ENCODE results near the gene NXPE3.

- TF ChIP-seq RAD21 (IDR thresholded peaks at IDR 0.05; ENCODE audit: insufficient read depth, low read depth, low read length) (no peak), CTCF (IDR thresholded peaks at IDR 0.05 in 2 of 3, conservative IDR thresholded peaks at IDR 0.05 in 1 of 3; ENCODE audit: control insufficient read depth in 2 of 3, extremely low read depth in 1 of 3, insufficient read depth in 1 of 3, low read depth in 3 of 3, low read length in 3 of 3) (no peak), IKZF1 (conservative IDR thresholded peaks at IDR 0.05) (no peak), SREBF2 (IDR thresholded peaks at IDR 0.05; ENCODE audit: low read length) (no peak), REST (IDR thresholded peaks at IDR 0.05; ENCODE audit: low read depth, low read length) (no peak), GATAD2B (conservative IDR thresholded peaks at IDR 0.05; ENCODE audit: low read depth) (no peak), POLR2A (IDR thresholded peaks at IDR 0.05; ENCODE audit: low read depth, low read length) (no peak), CHD2 (IDR thresholded peaks at IDR 0.05; ENCODE audit: borderline replicate concordance, low read depth, low read length) (no peak), NFYB (IDR thresholded peaks at IDR 0.05; ENCODE audit: insufficient read depth, low read depth, low read length) (no peak), CBX5 (IDR thresholded peaks at IDR 0.05; ENCODE audit: low read depth) (no peak), HDAC6 (IDR thresholded peaks at IDR 0.05; ENCODE audit: unreplicated experiment) (no peak)
- TF ChIP-seq, protein P1, sequence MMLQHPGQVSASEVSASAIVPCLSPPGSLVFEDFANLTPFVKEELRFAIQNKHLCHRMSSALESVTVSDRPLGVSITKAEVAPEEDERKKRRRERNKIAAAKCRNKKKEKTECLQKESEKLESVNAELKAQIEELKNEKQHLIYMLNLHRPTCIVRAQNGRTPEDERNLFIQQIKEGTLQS (IDR thresholded peaks at IDR 0.05; ENCODE audit: borderline replicate concordance, extremely low read depth, low read depth, low read length), result no peak
- TF ChIP-seq, protein P2, sequence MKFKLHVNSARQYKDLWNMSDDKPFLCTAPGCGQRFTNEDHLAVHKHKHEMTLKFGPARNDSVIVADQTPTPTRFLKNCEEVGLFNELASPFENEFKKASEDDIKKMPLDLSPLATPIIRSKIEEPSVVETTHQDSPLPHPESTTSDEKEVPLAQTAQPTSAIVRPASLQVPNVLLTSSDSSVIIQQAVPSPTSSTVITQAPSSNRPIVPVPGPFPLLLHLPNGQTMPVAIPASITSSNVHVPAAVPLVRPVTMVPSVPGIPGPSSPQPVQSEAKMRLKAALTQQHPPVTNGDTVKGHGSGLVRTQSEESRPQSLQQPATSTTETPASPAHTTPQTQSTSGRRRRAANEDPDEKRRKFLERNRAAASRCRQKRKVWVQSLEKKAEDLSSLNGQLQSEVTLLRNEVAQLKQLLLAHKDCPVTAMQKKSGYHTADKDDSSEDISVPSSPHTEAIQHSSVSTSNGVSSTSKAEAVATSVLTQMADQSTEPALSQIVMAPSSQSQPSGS (IDR thresholded peaks at IDR 0.05; ENCODE audit: low read length), result no peak
Measured at GRCh38 chr3:101729586-101729985, 49.4 kb upstream of the NXPE3 start.
